ENCODE measurements around the gene PPHLN1.
A peak's percentile ranks its signal among the peaks of the same experiment; 100 is the strongest.
"Not testable (repeated sequence)": the region's sequence is repeated elsewhere in the genome, so short reads cannot be mapped to it uniquely, and the experiment has no call there.

Gene PPHLN1

GRCh38 chr12:42326541-42327226 is 717 bp downstream of the PPHLN1 start:
- H4K20me1 ChIP-seq (ENCODE audit: insufficient read depth, low read length), result peaks cover 21% of the 10 kb centered on the region
- H3K9me3 ChIP-seq (ENCODE audit: insufficient read depth, low read length, severe bottlenecking), result no peaks in the 10 kb centered on the region
- peak; percentile 20; the same call in 1 of the 3 replicates for ATAC-seq (ENCODE audit: insufficient read depth, low read depth)
- peaks cover 14% of the 10 kb centered on the region for H3K36me3 ChIP-seq (ENCODE audit: insufficient read depth, low read length)
- DNase-seq, result peak; percentile 26
- peak overlapping the region; percentile 93 for H2AFZ ChIP-seq (ENCODE audit: low read depth, low read length)
- peak overlapping the region; percentile 92 for H3K27ac ChIP-seq (ENCODE audit: low read length)
- H3K4me2 ChIP-seq (ENCODE audit: insufficient read depth, low read length), result peak overlapping the region; percentile 81
- H3K4me1 ChIP-seq (ENCODE audit: insufficient read depth, low read length), result peaks cover 40% of the 10 kb centered on the region
- H3K4me3 ChIP-seq (ENCODE audit: low read depth in 1 of 2, low read length in 2 of 2), result peak overlapping the region; percentile 74 to 83
- peaks cover 72% of the 10 kb centered on the region for H3K79me2 ChIP-seq (ENCODE audit: insufficient read depth, low read length)
- H3K9ac ChIP-seq (ENCODE audit: low read depth, low read length), result peak overlapping the region; percentile 85
- TF ChIP-seq, protein P1, sequence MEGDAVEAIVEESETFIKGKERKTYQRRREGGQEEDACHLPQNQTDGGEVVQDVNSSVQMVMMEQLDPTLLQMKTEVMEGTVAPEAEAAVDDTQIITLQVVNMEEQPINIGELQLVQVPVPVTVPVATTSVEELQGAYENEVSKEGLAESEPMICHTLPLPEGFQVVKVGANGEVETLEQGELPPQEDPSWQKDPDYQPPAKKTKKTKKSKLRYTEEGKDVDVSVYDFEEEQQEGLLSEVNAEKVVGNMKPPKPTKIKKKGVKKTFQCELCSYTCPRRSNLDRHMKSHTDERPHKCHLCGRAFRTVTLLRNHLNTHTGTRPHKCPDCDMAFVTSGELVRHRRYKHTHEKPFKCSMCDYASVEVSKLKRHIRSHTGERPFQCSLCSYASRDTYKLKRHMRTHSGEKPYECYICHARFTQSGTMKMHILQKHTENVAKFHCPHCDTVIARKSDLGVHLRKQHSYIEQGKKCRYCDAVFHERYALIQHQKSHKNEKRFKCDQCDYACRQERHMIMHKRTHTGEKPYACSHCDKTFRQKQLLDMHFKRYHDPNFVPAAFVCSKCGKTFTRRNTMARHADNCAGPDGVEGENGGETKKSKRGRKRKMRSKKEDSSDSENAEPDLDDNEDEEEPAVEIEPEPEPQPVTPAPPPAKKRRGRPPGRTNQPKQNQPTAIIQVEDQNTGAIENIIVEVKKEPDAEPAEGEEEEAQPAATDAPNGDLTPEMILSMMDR (IDR thresholded peaks at IDR 0.05; ENCODE audit: borderline replicate concordance, extremely low read depth, low read length, poor library complexity, severe bottlenecking), result no peak
- TF ChIP-seq EZH2 (IDR thresholded peaks at IDR 0.05; ENCODE audit: borderline replicate concordance, low read depth, low read length, severe bottlenecking), result no peak
- no peaks in the 10 kb centered on the region for H3K27me3 ChIP-seq (ENCODE audit: insufficient read depth, low read length, poor library complexity)

- Histone ChIP-seq H3K4me2 (ENCODE audit: insufficient read depth, low read length) (peak overlapping the region; percentile 81), H2AFZ (ENCODE audit: low read depth, low read length) (no peak overlapping the region), H4K20me1 (ENCODE audit: insufficient read depth, low read length) (peaks cover 26% of the 10 kb centered on the region), H3K9me3 (ENCODE audit: insufficient read depth, low read length, severe bottlenecking) (no peaks in the 10 kb centered on the region), H3K27ac (ENCODE audit: low read length) (peak overlapping the region; percentile 92), H3K79me2 (ENCODE audit: insufficient read depth, low read length) (peaks cover 77% of the 10 kb centered on the region), H3K4me3 (ENCODE audit: low read depth in 1 of 2, low read length in 2 of 2) (peak overlapping the region; percentile 74 to 83; a peak in 3 of 4 replicates), H3K27me3 (ENCODE audit: insufficient read depth, low read length, poor library complexity) (no peaks in the 10 kb centered on the region), H3K9ac (ENCODE audit: low read depth, low read length) (peak overlapping the region; percentile 85), H3K36me3 (ENCODE audit: insufficient read depth, low read length) (peaks cover 14% of the 10 kb centered on the region), H3K4me1 (ENCODE audit: insufficient read depth, low read length) (peaks cover 40% of the 10 kb centered on the region)
- no peak for DNase-seq
- TF ChIP-seq, protein P1 (IDR thresholded peaks at IDR 0.05; ENCODE audit: borderline replicate concordance, extremely low read depth, low read length, poor library complexity, severe bottlenecking), result no peak
- TF ChIP-seq EZH2 (IDR thresholded peaks at IDR 0.05; ENCODE audit: borderline replicate concordance, low read depth, low read length, severe bottlenecking), result no peak
- ATAC-seq (ENCODE audit: insufficient read depth, low read depth), result no peak
Measured at GRCh38 chr12:42327227-42327590, 1.2 kb downstream of the PPHLN1 start.

- not testable (repeated sequence) for H3K27ac ChIP-seq (ENCODE audit: low read length); H3K9me3 ChIP-seq (ENCODE audit: insufficient read depth, low read length, severe bottlenecking); H3K27me3 ChIP-seq (ENCODE audit: insufficient read depth, low read length, poor library complexity); H2AFZ ChIP-seq (ENCODE audit: low read depth, low read length); DNase-seq; H3K36me3 ChIP-seq (ENCODE audit: insufficient read depth, low read length); H3K4me3 ChIP-seq (ENCODE audit: low read depth in 1 of 2, low read length in 2 of 2); ATAC-seq (ENCODE audit: insufficient read depth, low read depth); H3K9ac ChIP-seq (ENCODE audit: low read depth, low read length)
- Histone ChIP-seq H3K79me2 (ENCODE audit: insufficient read depth, low read length) (peaks cover 94% of the 10 kb centered on the region), H3K4me1 (ENCODE audit: insufficient read depth, low read length) (peaks cover 31% of the 10 kb centered on the region), H3K4me2 (ENCODE audit: insufficient read depth, low read length) (peak overlapping the region; percentile 21; the same call in 1 of the 2 replicates), H4K20me1 (ENCODE audit: insufficient read depth, low read length) (peaks cover 37% of the 10 kb centered on the region)
Measured at GRCh38 chr12:42330097-42330496, 4.1 kb downstream of the PPHLN1 start.

All from DND-41 (cell line).